ENCODE results near the gene MAEL.

MAEL gene

DNA sequence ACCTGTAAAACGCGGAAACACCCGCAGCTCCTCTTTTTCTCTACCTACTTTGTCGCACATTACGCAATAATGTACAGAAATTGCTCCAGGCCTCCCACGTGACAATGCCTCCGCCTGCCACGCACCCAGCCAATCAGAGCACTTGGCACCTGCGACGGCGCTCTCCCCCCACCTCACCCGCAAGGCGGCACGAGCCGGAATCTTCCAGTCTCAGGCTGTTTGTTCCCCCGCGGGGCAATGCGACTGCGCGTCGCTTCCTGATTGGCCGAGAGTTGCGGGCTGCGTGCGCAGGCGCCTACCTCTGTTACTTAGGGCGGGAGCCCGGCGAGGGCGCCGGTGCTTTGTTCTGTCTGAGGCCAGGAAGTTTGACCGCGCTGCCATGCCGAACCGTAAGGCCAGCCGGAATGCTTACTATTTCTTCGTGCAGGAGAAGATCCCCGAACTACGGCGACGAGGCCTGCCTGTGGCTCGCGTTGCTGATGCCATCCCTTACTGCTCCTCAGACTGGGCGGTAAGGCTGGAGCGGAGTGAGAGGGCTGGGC is at the start of gene MAEL:
Gene MAEL (plus strand): TSS at position 307 of the 542 bp plus-strand sequence. CDS start 73 bp downstream, at position 380.
- no peak for DNase-seq (ENCODE audit: low spot score)
- TF ChIP-seq CTCF (IDR thresholded peaks at IDR 0.05; ENCODE audit: borderline replicate concordance, control extremely low read depth, extremely low read depth, insufficient read depth, missing control alignments) = no peak
- in situ Hi-C loops (cut with MboI; ENCODE audit: low sequenced_read_pairs, unreplicated experiment) = loop anchor here (10.0 kb wide), 1 partner anchor 66 kb away; no protein-coding TSS in a partner anchor

GRCh38 chr1:166939741-166940375 is 49.2 kb upstream of the MAEL start:
- in situ Hi-C loops (cut with MboI; ENCODE audit: low sequenced_read_pairs, unreplicated experiment) = no loop called here
- no peak for DNase-seq (ENCODE audit: low spot score)
- no peak for TF ChIP-seq CTCF (IDR thresholded peaks at IDR 0.05; ENCODE audit: borderline replicate concordance, control extremely low read depth, extremely low read depth, insufficient read depth, missing control alignments)

- TF ChIP-seq CTCF (IDR thresholded peaks at IDR 0.05; ENCODE audit: borderline replicate concordance, control extremely low read depth, extremely low read depth, insufficient read depth, missing control alignments) = no peak
- in situ Hi-C loops (cut with MboI; ENCODE audit: low sequenced_read_pairs, unreplicated experiment) = no loop called here
- no peak for DNase-seq (ENCODE audit: low spot score)
Observed at GRCh38 chr1:166944186-166944967, 44.7 kb upstream of the MAEL start.

DNA sequence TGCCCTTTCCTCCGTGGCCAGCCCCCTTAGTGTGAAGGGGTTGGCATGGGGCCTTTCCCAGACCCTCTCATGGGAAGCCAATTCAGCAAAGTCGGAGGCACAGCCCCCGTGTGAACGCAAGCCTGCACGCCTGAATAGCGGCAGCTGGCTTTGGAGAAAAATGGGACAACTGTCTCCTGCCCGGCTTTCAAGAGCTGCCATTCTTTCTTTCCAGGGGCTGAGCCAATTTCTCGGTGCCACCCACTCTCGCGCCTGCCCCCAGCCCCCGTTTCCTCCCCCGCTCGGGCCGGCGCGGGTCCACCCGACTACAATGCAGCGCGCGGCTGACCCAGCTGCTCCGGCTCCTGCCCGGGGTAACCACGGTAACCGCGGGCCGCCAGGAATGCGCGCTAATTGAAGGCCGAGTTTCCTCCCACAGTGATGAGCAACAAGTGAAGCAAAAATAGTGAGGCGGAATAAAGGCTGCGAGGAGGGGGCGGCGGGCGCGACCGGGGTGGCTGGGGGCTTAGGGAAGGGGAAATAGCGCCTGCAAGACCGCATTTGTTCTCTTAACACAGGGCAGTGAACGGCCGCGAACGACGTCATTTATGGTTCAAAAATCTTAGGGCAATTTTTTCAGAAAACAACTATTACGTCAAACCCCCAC is 41.6 kb upstream of the MAEL start:
- in situ Hi-C loops (cut with MboI; ENCODE audit: low sequenced_read_pairs, unreplicated experiment) = no loop called here
- peak; percentile 49 for DNase-seq (ENCODE audit: low spot score)
- no peak for TF ChIP-seq CTCF (IDR thresholded peaks at IDR 0.05; ENCODE audit: borderline replicate concordance, control extremely low read depth, extremely low read depth, insufficient read depth, missing control alignments)

- no peak for TF ChIP-seq CTCF (IDR thresholded peaks at IDR 0.05; ENCODE audit: borderline replicate concordance, control extremely low read depth, extremely low read depth, insufficient read depth, missing control alignments)
- in situ Hi-C loops (cut with MboI; ENCODE audit: low sequenced_read_pairs, unreplicated experiment) = no loop called here
- no peak for DNase-seq (ENCODE audit: low spot score)
Observed at GRCh38 chr1:166948856-166949350, 40.2 kb upstream of the MAEL start.

- in situ Hi-C loops (cut with MboI; ENCODE audit: low sequenced_read_pairs, unreplicated experiment) = no loop called here
- TF ChIP-seq CTCF (IDR thresholded peaks at IDR 0.05; ENCODE audit: borderline replicate concordance, control extremely low read depth, extremely low read depth, insufficient read depth, missing control alignments) = no peak
- no peak for DNase-seq (ENCODE audit: low spot score)
Observed at GRCh38 chr1:166950156-166950555, 38.9 kb upstream of the MAEL start.

Measured in GM13976 (cell line).